GM21360 (cell line): ENCODE measurements around the gene CMPK2.
"Not testable (repeated sequence)": the region's sequence is repeated elsewhere in the genome, so short reads cannot be mapped to it uniquely, and the experiment has no call there.

Experiments
- ATAC-seq: cut with Tn5 transposase; IDR thresholded peaks from one replicate; pipeline ENCODE4 v1.9.1; 2021; ENCODE audit warnings: mild to moderate bottlenecking, moderate library complexity; ENCODE audit not compliant: unreplicated experiment

CMPK2 gene, protein sequence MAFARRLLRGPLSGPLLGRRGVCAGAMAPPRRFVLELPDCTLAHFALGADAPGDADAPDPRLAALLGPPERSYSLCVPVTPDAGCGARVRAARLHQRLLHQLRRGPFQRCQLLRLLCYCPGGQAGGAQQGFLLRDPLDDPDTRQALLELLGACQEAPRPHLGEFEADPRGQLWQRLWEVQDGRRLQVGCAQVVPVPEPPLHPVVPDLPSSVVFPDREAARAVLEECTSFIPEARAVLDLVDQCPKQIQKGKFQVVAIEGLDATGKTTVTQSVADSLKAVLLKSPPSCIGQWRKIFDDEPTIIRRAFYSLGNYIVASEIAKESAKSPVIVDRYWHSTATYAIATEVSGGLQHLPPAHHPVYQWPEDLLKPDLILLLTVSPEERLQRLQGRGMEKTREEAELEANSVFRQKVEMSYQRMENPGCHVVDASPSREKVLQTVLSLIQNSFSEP

DNA sequence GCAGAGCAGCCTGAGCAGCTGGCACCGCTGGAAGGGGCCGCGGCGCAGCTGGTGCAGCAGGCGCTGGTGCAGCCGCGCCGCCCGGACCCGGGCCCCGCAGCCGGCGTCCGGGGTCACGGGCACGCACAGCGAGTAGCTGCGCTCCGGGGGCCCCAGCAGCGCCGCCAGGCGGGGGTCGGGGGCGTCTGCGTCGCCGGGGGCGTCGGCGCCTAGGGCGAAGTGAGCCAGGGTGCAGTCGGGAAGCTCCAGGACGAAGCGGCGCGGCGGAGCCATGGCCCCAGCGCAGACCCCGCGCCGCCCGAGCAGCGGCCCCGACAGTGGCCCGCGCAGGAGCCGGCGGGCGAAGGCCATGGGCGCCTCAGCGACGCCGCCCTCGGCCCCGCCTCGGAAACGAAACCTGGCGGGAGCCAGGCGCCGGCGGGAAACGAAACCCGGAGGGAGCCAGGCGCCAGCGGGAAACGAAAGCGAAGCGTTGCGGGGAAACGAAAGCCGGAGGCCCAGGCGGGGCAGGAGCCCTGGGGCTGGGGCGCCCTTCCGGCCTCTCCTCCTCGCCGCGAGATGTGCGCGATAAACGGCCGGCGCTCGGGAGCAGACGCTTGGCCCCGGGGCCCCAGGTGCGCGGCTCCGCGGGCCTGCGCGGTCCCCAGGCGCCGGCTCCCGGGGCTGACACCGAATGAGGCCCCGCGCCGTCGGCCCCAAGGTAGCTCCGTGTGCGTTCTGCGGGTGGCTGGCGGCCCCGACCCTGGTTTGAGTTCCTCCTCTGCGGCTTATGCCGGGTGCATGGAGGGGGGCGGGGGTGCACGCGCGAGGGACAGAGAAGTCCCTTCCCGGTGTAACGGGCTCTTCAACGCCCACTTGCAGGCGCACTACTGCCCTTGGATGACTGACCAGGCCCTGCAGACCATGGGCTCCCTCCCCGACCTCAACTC is at the start of gene CMPK2:
Gene CMPK2, minus strand, starts transcription at position 562 of the 929 bp plus-strand sequence. Its CDS starts 211 bp downstream, at position 351.
- peak; percentile 77 for ATAC-seq

DNA sequence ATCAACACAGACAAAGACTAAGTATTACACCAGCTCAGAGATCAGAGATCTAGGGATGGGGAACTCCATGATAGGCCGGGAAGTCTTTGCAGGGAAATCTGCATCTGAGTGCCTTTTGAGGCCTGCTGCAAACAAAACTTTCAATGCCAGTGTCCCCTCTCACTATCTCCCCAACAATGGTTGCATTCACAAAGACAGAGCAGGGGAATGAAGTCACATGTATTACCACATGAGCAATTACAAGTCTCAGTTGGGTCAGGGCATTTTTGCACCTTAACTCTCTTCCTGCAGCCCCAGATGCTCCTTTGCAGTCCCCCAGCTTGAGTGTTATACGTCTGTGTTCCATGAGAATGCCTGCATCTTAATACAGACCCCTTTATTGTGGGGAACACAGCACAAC is 49.7 kb upstream of the CMPK2 start:
- ATAC-seq, result no peak

DNA sequence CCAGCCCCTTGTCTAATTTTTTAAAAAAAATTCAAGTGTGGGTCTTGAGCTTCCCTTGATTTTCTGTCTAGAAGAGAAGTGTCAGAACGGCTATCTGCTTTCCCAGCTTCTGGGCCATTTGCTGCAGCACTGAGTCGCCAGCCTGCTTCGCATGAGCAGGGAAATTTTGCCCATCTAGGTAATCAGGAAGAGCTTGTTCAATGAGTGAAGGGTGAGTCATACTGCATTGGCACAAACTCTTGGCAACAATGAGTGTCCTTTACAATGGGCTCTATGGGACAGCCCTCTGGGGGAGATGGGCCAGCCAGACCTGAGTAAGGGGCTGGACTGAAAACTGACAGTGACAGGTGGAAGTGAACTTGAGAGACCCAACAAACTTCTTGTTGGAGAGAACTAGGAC is 49.1 kb upstream of the CMPK2 start:
- ATAC-seq, result no peak

DNA sequence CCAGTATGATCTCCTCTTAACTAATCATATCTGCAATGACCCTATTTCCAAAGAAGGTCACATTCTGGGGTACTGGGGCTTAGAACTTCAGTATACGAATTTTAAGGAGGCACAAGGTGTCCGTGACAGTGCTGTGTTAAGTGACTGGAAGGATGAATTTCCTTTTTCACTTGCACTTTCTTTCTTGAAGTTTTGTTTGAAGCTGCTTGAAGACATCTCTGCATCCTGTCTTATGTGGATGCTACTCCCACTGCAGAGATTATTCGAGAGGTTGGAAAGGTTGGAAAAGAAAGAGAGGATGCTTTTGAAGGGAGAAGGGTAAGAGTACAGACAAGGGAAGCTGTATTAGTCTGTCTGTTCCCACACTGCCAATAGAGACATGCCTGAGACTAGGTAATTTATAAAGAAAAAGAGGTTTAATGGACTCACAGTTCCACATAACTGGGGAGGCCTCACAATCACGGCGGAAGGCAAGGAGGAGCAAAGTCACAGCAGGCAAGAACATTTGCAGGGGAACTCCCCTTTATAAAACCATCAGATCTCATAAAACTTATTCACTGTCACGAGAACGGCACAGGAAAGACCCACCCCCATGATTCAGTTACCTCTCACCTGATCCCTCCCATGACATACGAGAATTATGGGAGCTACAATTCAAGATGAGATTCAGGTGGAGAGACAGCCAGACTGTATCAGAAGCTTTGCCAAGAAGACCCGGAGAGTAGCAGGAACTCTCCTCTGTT is 47.9 kb upstream of the CMPK2 start:
- ATAC-seq, result no peak

DNA sequence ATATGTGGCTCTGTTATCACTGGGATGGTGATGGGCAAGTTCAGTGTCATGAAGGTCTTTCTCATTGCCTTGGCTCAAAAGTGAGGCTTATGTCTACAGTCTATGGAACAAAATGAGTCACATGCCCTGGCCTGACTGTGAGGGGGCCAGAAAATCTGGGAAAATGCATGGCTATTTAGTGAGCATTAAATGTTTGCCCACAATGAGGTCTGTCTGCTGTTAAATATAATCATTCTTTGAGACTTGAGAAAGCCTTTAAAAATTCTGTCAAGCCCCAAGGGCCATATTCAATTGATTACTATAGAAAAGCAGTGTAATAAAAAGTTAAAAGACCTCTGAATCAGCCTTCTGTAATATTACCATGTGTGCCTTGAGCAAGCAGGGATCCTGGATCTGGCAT is 46.0 kb upstream of the CMPK2 start:
- no peak for ATAC-seq

DNA sequence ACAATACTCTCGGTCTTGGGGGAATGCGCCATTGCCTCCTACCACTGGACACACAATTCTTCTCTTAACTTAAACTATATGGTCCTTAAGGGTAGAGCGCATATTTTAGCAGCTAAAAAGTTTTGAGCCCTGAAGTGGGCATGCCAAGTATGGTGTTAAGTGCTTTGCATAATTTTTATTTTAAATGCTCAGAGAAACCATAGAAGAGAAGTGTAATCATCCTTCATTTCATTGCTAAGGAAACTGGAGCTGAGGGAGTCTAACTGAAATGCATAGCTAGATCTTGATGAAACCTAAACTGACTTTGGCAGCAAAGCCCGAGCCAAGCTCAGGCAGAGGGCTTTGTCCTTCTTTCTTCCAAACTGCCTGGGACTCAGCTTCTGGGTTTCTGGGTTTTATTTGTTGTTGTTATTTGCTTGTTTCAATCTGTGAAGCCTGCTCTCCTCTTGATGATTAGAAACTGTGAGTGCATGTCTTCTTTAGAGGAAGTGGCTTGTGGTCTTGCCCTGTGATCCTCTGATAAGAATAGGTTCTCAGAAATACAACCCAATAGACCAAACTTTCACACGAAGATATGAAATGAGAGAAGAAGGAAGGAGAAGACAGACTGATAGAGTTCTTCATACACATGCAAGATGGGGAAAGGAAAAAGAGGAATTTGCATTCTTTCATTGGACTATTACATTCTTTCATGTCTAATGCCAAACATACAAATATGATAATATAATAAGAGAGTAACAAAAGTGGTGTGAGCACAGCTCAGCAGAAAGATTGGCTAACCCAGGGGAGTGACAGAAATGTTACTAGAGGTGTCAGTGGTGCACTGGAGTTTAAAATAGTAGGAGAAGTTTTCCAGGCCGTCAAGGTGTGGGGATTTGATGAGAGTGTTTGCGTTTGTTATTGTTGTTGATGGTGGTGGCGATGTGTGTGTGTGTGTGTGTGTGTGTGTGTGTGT is 44.0 kb upstream of the CMPK2 start:
- ATAC-seq, result peak; percentile 97

DNA sequence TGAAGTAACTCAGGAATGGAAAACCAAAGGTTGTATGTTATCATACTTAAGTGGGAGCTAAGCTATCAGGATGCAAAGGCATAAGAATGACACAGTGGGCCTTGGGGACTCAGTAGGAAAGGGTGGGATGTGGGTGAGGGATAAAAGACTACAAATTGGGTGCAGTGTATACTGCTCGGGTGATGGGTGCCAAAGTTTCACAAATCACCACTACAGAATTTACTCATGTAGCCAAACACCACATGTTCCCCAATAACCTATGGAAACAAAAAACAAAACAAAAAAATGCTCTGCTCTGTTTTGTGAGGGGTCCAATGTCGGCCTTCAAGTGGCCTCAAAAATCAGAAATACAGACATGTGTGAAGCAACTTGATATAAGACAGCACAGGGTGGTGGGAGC is 42.6 kb upstream of the CMPK2 start:
- ATAC-seq, result no peak

DNA sequence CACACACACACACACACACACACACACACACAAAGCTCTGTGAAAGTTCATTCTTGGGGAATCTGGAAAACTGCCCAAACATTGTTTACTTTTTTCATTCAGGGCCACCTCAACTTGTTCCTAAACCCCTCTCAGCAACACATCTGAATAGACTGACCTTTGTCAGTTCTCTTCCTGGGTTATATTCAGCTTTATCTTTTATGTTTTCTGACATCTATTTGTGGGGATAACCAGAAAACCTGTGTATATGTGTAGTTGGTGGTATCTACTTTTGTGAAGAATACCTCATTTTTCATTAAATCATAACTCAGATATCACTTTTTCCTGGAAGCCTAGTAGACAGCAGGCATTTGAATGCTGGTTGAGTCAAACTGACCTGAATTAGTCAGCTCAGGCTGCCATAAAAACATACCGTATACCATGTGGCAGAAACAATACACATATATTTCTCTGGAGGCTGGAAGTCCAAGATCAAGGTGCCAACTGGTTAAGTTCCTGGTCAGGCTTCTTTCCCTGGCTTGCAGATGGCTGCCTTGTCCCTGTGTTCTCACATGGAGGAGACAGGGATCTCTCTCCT is 40.5 kb upstream of the CMPK2 start:
- ATAC-seq, result no peak

DNA sequence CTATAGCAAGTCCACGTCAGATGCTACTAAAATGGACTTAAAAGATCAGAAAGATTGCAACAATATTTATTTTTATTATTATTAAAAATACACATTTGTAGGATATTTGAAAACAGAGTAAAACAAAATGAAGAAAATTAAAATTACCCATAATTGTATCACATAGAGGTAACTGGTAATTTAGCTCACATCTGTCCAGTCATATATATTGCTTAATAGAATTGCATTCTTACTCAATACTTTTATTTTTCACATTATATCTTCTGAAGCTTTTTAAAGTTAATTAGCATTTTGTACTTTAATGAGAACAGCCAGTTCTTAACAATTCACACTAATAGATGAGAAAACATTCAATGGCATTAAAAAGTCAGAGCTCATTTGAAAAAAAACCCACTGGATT is 40.0 kb upstream of the CMPK2 start:
- ATAC-seq, result no peak

DNA sequence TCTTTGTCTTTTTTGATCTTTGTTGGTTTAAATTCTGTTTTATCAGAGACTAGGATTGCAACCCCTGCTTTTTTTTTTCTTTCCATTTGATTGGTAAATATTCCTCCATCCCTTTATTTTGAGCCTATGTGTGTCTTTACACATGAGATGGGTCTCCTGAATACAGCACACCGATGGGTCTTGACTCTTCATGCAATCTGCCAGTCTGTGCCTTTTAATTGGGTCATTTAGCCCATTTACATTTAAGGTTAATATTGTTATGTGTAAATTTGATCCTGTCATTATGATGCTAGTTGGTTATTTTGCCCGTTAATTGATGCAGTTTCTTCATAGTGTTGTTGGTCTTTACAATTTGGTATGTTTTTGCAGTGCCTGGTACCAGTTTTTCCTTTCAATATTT is 36.9 kb upstream of the CMPK2 start:
- ATAC-seq, result not testable (repeated sequence)

DNA sequence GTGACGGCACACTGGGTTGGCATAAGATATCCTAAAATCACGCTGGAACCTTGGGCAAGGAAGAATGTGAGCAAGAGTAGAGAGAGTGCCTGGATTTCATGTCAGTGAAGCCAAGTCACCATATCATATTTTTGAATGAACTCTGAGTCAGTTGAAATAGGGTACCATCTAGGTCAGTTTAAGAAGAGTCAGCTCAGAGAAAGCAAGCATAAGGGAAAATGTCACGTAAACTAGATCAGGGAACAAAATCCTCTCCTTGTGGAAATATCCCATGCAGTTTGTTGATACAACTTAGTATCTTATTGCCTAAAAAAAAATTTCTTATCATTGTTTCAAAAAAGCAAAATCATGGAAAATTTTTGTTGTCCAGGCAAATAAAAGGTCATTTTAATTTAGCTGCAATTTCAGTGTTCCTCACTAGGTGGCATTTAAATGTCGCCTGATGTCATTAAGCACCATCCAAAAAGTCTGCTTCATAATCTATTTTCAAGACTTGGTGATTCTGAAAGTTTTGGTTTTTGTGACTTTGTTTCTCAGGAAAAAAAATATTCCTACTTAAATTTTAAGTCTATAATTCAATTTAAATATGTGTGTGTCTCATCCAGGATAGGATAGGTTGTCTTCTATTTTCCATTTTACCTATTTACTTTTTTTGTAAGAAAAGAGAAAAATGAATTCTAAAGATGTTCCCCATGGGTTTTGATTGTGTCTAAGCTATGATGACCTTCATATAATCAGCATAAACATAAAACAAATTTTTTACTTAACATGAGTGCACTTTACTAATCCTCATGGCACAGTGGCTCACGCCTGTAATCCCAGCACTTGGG is 31.4 kb upstream of the CMPK2 start:
- ATAC-seq, result no peak

DNA sequence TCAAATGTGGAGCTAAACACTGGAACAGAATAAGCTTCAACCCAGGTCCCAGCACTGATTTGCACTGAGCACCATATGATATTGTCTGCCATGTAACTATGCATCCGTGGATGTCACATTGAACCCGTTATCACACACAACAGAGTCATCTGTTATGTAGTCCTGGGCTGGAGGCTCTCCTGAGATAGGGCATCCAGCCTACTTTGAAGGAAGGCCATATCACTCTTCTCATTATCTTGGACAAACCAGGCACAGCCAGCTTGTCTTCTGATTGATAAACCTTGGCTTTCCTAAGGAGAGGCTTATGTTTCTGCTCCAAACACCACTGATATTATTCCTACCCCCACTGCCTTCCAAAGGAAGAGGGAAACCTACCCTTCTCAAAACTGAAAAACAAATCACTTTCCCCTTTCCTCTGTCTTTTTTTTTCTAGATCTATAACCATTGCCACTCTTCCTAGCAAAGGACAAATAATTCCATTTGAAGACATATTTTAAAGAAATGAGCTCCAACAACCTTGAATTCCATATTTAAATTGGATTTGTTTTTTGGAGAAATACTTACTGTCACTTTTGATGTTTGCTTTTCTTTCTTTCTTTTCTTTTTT is 28.3 kb upstream of the CMPK2 start:
- no peak for ATAC-seq

DNA sequence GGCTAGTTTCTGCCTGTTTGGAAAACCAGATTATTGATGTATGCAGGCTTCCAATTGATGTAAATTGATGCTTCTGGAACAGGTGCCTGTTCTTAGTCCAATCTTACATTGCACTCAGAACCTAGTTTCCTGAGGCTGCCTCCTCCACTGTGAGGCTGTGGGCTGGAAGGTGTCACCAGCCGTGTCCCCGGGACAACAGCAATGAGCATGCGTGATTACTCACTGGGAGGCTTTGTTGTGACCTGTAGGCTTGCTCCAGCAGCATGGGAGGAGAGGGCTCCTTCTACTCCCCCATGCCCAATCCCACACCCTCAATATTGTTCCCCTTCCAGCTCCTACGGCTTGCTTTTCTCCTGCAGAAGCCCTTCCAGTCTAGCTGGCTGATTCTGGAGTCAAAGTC is 23.0 kb upstream of the CMPK2 start:
- no peak for ATAC-seq

DNA sequence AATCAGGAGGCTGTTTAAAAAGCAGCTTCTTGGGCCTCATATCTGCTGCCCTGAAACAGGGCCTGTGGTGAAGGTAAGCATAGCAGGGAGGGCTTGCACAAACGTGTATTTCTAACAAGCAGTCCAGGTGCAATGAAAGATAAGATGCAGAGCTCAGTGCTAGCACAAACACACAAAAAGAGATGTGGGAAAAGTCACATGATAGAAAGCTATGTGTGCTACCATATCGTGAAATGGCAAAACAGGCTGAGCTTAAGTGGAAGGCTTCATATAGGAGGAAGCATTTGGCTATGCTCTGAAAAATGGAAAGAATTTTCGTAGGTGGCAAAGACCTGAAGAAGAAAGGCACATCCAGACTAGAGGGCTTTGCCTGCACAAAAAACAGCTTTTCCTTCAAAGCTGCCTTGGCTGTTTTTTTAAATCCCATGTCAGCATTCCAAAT is 22.1 kb upstream of the CMPK2 start:
- ATAC-seq, result no peak

DNA sequence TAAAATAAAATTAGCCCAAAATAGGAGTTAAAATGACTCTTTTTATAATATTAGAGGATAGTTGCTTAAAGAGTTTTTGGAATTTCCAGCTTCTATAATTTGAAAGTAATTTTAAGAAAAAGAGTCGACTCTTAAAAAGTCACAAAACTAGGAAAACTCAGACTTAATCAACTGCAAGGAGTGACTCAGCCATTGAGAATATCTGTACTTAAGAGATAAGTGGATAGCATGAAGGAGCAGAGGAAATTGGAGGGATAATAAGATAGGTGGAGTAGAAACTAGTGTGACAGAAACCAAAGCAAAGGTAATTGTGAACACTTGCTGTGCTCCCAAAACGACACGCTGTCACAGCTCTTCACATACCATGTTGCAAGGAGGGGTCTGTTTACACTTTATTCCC is 20.3 kb upstream of the CMPK2 start:
- ATAC-seq, result no peak

DNA sequence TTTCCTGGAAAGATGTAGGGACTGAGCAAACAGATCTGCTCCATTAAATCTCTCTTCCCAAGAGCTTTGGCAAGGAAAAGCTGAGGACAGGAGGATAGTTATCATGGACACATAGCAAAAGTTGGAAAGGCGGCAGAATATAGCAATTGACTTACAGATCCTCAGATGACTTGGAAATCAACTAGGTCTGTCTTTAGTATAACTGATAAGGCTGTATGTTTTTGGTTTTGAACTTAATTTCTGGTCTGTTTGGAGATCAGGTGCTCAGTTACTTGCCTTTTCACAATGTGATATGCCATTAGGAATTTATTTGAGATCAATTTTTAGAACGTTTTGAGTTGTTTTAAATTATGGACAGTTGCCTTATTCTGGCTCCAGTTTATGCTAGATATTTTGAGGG is 19.8 kb upstream of the CMPK2 start:
- ATAC-seq, result no peak

DNA sequence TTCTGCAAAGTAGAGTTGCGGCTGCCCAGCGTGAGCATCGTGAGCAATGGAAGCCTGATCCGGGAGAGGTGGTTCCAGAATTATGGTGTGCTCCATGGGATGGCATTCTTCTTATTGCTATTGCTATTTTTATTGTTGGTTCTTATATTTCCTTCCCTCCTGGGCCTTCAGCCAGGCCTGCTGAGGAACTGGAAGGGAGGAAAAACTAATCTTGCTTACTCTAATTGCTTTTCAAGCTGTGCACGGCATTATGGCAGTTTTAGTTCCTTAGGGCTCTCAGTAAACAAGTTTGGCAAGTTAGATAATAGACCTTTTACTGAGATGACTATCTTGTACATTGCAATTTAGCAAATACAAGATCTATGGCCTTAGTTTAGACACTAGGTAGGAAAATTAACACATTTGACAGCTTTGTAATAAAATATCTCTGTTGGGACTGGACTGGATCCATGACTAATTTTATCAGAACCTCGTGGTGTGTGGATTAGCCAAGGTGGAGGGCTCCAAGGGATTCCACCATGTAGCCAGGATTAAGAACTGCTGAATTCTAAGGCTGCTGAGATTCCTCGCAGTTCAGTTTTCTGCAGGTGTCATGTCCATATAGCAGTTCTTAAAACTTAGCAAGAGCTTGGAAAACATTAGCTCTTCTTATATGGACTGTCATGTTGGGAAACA is 17.9 kb upstream of the CMPK2 start:
- ATAC-seq, result no peak

DNA sequence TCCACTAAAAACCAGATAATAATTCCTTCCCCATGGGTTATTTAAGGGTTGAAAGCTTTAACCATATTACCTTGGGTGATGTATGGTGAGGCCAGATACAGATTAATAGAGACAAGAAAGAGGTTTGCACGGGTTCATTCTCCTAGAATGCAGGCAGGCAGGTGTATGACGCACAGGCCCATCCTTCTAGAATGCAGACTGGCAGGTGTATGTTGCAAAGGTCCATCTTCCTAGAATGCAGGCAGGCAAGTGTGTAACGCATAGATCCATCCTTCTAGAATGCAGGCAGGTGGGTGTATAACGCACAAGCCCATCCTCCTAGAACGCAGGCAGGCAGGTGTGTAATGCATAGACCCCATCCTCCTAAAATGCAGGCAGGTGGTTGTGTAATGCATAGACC is 15.8 kb upstream of the CMPK2 start:
- no peak for ATAC-seq
